Choroid plexus epithelial cell (primary cell): ENCODE results near the gene RGS4.

Source experiments
- DNase-seq: peaks from one replicate; pipeline ENCODE4 v3.0.0-alpha.2; 2010; ENCODE audit warnings: low read depth
- H3K4me3 ChIP-seq: 2 replicates; pipeline ENCODE4 v1.5.1; 2011; ENCODE audit warnings: low read depth, mild to moderate bottlenecking, control low read depth, low read length, moderate library complexity
- TF ChIP-seq, protein P1 (sequence below): conservative IDR thresholded peaks from 2 replicates; pipeline ENCODE4 v1.5.1; 2011; ENCODE audit warnings: low read depth, mild to moderate bottlenecking, control low read depth, inconsistent platforms, low read length, moderate library complexity

Gene RGS4

GRCh38 chr1:163063610-163064009 lies 5.6 kb upstream of the RGS4 start:
- TF ChIP-seq, protein P1, sequence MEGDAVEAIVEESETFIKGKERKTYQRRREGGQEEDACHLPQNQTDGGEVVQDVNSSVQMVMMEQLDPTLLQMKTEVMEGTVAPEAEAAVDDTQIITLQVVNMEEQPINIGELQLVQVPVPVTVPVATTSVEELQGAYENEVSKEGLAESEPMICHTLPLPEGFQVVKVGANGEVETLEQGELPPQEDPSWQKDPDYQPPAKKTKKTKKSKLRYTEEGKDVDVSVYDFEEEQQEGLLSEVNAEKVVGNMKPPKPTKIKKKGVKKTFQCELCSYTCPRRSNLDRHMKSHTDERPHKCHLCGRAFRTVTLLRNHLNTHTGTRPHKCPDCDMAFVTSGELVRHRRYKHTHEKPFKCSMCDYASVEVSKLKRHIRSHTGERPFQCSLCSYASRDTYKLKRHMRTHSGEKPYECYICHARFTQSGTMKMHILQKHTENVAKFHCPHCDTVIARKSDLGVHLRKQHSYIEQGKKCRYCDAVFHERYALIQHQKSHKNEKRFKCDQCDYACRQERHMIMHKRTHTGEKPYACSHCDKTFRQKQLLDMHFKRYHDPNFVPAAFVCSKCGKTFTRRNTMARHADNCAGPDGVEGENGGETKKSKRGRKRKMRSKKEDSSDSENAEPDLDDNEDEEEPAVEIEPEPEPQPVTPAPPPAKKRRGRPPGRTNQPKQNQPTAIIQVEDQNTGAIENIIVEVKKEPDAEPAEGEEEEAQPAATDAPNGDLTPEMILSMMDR: no peak
- no peak overlapping the region for H3K4me3 ChIP-seq
- DNase-seq: peak; percentile 20

DNA sequence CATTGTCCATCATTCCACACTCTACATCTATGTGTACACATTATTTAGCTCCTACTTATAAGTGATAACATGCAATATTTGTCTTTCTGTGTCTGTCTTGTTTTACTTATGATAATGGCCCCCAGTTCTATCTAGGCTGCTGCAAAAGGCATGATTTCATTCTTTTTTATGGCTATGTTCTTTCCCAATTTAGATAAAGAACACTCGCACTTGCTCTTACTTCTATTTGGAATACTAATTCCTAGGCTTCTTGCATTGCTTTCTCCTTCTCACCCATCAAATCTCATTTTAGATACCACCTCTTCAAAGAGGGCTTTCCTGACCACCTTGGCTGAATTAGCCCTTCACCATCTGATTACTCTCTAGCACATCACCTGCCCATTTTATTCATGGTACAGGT lies 3.0 kb upstream of the RGS4 start:
- H3K4me3 ChIP-seq: no peak overlapping the region
- TF ChIP-seq, protein P1: no peak
- DNase-seq: no peak

DNA sequence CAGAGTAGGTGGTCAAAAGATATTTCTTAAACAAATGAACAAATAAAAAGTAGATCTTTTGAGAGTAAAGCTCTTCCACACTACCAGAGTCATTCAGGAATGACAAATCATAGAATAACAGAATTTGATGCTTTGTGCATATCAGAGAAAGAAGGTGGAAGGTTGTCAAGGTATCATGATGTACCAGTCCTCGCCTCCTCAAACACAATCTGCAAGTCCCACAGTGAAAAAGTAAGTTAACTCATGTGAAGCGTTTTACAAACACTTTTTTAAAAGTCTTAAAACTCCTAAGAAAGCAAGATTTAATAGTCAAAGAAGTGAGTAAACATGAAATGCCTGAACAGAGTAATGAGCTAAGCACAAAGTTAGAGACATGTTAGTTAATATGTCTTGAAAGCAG lies 2.5 kb upstream of the RGS4 start:
- H3K4me3 ChIP-seq: no peak overlapping the region
- no peak for DNase-seq
- TF ChIP-seq, protein P1: no peak

DNA sequence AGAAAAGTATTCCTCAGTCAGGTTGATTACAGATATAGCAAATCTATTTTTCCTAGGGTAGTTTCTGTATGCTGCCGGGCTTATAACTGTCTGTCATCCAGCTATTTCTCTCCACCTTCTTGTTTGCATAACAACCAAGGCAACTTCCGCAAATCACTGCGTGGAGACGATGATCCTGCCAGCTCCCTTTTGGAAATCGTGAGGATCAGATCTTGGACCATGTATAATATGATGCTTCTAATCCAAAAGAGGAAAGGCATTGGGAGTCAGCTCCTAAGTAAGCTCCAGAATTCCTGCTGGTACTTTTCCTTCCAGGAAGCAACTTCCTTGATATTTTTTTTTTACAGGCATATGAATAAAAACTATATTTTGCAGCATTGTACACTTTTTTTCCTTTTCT lies 445 bp upstream of the RGS4 start:
- peak overlapping the region; percentile 65 for H3K4me3 ChIP-seq
- TF ChIP-seq, protein P1: no peak
- DNase-seq: peak; percentile 69

- peak overlapping the region; percentile 65 for H3K4me3 ChIP-seq
- TF ChIP-seq, protein P1: no peak
- peak; percentile 32 for DNase-seq
These were observed 605 bp downstream of the RGS4 start for GRCh38 chr1:163069655-163070277.

DNA sequence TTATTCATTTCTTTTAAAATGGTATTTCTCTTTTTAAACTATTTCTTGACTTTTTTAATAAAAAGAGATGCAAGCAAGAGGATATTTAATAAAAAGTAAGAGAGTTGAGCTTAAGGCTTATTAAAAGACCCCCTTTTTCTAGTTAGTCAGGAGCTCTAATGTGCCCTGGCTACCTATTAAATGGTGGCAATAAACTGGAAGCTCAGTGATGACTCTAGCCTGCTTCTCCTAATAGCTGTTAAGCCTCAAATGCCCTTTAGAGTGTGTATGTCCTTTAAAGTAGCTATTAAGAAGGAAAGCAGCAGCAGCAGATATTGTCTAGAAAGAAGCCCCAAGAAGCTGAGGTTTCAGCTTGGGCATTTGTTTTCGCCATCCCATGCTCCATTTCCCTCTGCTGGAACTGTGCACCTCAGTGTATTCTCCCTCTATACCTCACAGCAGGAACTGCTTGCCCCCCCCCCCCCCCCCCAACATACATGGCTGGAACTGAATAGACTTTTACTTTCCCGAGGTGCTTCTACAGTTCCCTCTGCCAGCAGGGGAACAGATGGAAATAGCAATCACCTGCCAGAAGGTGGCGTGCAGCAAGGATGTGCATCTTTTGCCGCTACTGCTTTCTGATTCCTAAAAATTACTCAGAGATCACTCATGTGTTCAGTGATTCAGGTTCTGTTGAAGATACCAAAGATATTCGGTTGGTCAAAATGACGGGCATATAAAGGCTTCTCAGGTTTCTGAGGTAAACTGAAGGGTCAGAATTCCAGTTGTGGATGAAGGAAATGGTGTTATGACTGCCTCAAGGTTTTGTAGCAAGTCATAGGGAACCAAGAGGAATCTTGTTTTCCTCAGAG lies 2.5 kb downstream of the RGS4 start:
- TF ChIP-seq, protein P1: peak; percentile 87
- peak; percentile 94 for DNase-seq
- H3K4me3 ChIP-seq: peak overlapping the region; percentile 65

- peak overlapping the region; percentile 65 for H3K4me3 ChIP-seq
- TF ChIP-seq, protein P1: no peak
- DNase-seq: peak; percentile 51
These were observed 3.5 kb downstream of the RGS4 start for GRCh38 chr1:163072658-163073057.
